ENCODE data around the gene KCNA4.
"Not testable (repeated sequence)": the region's sequence is repeated elsewhere in the genome, so short reads cannot be mapped to it uniquely, and the experiment has no call there.

The KCNA4 gene

GRCh38 chr11:29996016-29996415 is 20.8 kb downstream of the KCNA4 start:
- DNase-seq, result no peak

- peak; percentile 6 for DNase-seq
These were observed 27.5 kb downstream of the KCNA4 start for GRCh38 chr11:29989174-29989970.

- DNase-seq, result no peak
These were observed 31.6 kb downstream of the KCNA4 start for GRCh38 chr11:29985248-29985647.

- DNase-seq, result no peak
These were observed 32.3 kb downstream of the KCNA4 start for GRCh38 chr11:29984544-29984943.

GRCh38 chr11:29978549-29978948 is 38.3 kb downstream of the KCNA4 start:
- no peak for DNase-seq

GRCh38 chr11:29975580-29975979 is 41.2 kb downstream of the KCNA4 start:
- not testable (repeated sequence) for DNase-seq

- DNase-seq, result no peak
These were observed 53.0 kb downstream of the KCNA4 start for GRCh38 chr11:29963796-29964195.

GRCh38 chr11:29963036-29963435 is 53.8 kb downstream of the KCNA4 start:
- DNase-seq, result no peak

GRCh38 chr11:29962243-29962642 is 54.6 kb downstream of the KCNA4 start:
- DNase-seq, result no peak
